Amniotic epithelial cell (primary cell): ENCODE results near the gene ITPKB.
A peak's percentile ranks its signal among the peaks of the same experiment; 100 is the strongest.
"Not testable (repeated sequence)": the region's sequence is repeated elsewhere in the genome, so short reads cannot be mapped to it uniquely, and the experiment has no call there.

Source experiments
- DNase-seq: peaks from one replicate; pipeline ENCODE4 v3.0.0-alpha.2; 2010; ENCODE audit warnings: low read depth

Gene ITPKB

GRCh38 chr1:226602186-226603021 lies 136.7 kb downstream of the ITPKB start:
- peak; percentile 80 for DNase-seq

GRCh38 chr1:226601456-226601855 lies 137.6 kb downstream of the ITPKB start:
- no peak for DNase-seq

GRCh38 chr1:226600254-226600653 lies 138.8 kb downstream of the ITPKB start:
- DNase-seq = no peak

- DNase-seq = no peak
These were observed 139.3 kb downstream of the ITPKB start for GRCh38 chr1:226599636-226600238.

GRCh38 chr1:226598955-226599354 lies 140.1 kb downstream of the ITPKB start:
- DNase-seq = not testable (repeated sequence)

- no peak for DNase-seq
These were observed 140.6 kb downstream of the ITPKB start for GRCh38 chr1:226598455-226598849.

GRCh38 chr1:226597616-226598454 lies 141.2 kb downstream of the ITPKB start:
- DNase-seq = no peak

- DNase-seq = no peak
These were observed 142.4 kb downstream of the ITPKB start for GRCh38 chr1:226596531-226597165.

- no peak for DNase-seq
These were observed 145.5 kb downstream of the ITPKB start for GRCh38 chr1:226593541-226593940.

- no peak for DNase-seq
These were observed 148.5 kb downstream of the ITPKB start for GRCh38 chr1:226590614-226591013.

GRCh38 chr1:226589008-226589733 lies 149.9 kb downstream of the ITPKB start:
- DNase-seq = peak; percentile 89

- peak; percentile 80 for DNase-seq
These were observed 150.6 kb downstream of the ITPKB start for GRCh38 chr1:226588484-226588883.

- no peak for DNase-seq
These were observed 152.2 kb downstream of the ITPKB start for GRCh38 chr1:226586650-226587422.

GRCh38 chr1:226586116-226586515 lies 153.0 kb downstream of the ITPKB start:
- no peak for DNase-seq

GRCh38 chr1:226584164-226584563 lies 154.9 kb downstream of the ITPKB start:
- DNase-seq = no peak

- DNase-seq = no peak
These were observed 156.1 kb downstream of the ITPKB start for GRCh38 chr1:226582966-226583365.
